Renal pelvis (tissue), 4 donors: ENCODE data around the gene PGAP3. TPM values are rescaled to one million over a fixed set of nuclear protein-coding genes. Genes with fewer than 3 reads are reported as not detected.
A peak's percentile ranks its signal among the peaks of the same experiment; 100 is the strongest.

Experiments used
- DNase-seq: peaks from one replicate; pipeline ENCODE4 v3.0.0-alpha.2; 2013
- polyA plus RNA-seq, 3 donors: library from polyadenylated mRNA; unstranded; fragments of 120-200 nt; gene quantifications; one replicate each; pipeline ENCODE4 v1.2.1, GENCODE V29; 2013; ENCODE audit not compliant: insufficient read length in 3 of 3

PGAP3 gene
- polyA plus RNA-seq, 3 donors: 37.4 to 48.6 (median 43.6) TPM

GRCh38 chr17:39662551-39663339 lies 25.1 kb downstream of the PGAP3 start:
- DNase-seq: no peak

GRCh38 chr17:39661744-39662541 lies 25.9 kb downstream of the PGAP3 start:
- DNase-seq: no peak

- DNase-seq: no peak
Measured at GRCh38 chr17:39660397-39661385, 27.2 kb downstream of the PGAP3 start.

GRCh38 chr17:39660011-39660360 lies 27.9 kb downstream of the PGAP3 start:
- DNase-seq: no peak

- DNase-seq: no peak
Measured at GRCh38 chr17:39659279-39660010, 28.4 kb downstream of the PGAP3 start.

- DNase-seq: no peak
Measured at GRCh38 chr17:39658760-39659159, 29.1 kb downstream of the PGAP3 start.

GRCh38 chr17:39658346-39658745 lies 29.5 kb downstream of the PGAP3 start:
- no peak for DNase-seq

- DNase-seq: no peak
Measured at GRCh38 chr17:39655105-39655504, 32.8 kb downstream of the PGAP3 start.

- DNase-seq: peak; percentile 42
Measured at GRCh38 chr17:39653662-39654331, 34.1 kb downstream of the PGAP3 start.

- no peak for DNase-seq
Measured at GRCh38 chr17:39653316-39653661, 34.6 kb downstream of the PGAP3 start.

GRCh38 chr17:39652587-39653315 lies 35.1 kb downstream of the PGAP3 start:
- no peak for DNase-seq

GRCh38 chr17:39651923-39652586 lies 35.8 kb downstream of the PGAP3 start:
- DNase-seq: no peak

GRCh38 chr17:39650121-39650579 lies 37.7 kb downstream of the PGAP3 start:
- DNase-seq: no peak

- DNase-seq: no peak
Measured at GRCh38 chr17:39648616-39649366, 39.1 kb downstream of the PGAP3 start.

GRCh38 chr17:39647256-39647655 lies 40.6 kb downstream of the PGAP3 start:
- DNase-seq: no peak

GRCh38 chr17:39643271-39643670 lies 44.6 kb downstream of the PGAP3 start:
- no peak for DNase-seq

- no peak for DNase-seq
Measured at GRCh38 chr17:39642291-39643074, 45.4 kb downstream of the PGAP3 start.

GRCh38 chr17:39641883-39642282 lies 46.0 kb downstream of the PGAP3 start:
- no peak for DNase-seq
